GM12873 (cell line): Measurements from ENCODE around the gene PTPA.

ENCODE experiments used
- TF ChIP-seq, protein P1 (sequence below): IDR thresholded peaks from 2 replicates; pipeline ENCODE4 v1.5.1; 2012; ENCODE audit warnings: low read depth, mild to moderate bottlenecking, moderate library complexity, low read length, control low read depth; ENCODE audit not compliant: insufficient read depth; ENCODE audit errors: missing control alignments

Gene PTPA

DNA sequence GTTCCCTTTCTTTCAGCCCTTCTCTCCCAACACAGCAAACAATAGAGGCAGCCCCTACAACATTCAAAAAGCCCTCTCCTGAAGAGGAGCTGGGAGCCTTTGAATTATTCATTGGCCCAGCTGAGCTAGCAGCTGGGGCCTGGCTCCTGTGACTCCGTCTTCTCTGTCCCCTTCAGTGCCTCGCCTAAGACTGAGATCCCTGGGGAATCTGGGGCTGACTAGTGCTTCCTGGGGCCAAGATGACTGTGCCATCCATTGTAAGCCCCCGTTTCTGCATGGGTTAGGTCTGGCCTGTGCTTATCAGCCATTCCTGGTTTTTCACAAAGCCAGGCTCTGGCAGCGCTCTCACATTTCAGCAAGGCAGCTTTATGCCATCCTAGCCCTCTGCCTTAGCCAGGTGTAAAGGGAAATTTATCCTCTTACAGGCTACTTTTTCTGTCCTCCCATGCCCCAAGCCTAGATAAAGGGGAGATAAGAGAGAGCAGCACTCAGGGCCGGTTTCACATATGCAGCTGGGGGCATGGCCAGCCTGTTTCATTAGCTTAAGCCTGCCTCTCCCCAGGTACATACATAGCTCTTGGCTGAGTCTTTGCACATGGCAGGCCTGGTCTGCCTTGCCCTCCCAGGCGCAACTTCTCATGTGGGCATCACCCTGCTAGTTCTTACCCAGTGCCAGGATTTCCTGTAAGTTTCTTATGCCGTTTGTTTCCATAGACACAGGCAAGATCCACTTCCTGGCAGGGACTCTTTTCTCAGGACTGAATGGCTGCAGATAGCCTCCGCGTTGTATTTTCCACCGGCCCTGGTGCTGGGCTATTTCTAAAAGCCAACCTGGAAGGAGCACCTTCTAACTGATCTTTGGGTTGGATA, 15.8 kb downstream of the PTPA start:
- TF ChIP-seq, protein P1, sequence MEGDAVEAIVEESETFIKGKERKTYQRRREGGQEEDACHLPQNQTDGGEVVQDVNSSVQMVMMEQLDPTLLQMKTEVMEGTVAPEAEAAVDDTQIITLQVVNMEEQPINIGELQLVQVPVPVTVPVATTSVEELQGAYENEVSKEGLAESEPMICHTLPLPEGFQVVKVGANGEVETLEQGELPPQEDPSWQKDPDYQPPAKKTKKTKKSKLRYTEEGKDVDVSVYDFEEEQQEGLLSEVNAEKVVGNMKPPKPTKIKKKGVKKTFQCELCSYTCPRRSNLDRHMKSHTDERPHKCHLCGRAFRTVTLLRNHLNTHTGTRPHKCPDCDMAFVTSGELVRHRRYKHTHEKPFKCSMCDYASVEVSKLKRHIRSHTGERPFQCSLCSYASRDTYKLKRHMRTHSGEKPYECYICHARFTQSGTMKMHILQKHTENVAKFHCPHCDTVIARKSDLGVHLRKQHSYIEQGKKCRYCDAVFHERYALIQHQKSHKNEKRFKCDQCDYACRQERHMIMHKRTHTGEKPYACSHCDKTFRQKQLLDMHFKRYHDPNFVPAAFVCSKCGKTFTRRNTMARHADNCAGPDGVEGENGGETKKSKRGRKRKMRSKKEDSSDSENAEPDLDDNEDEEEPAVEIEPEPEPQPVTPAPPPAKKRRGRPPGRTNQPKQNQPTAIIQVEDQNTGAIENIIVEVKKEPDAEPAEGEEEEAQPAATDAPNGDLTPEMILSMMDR: no peak

- TF ChIP-seq, protein P1: no peak
Measured at GRCh38 chr9:129128689-129129088, 17.5 kb downstream of the PTPA start.

DNA sequence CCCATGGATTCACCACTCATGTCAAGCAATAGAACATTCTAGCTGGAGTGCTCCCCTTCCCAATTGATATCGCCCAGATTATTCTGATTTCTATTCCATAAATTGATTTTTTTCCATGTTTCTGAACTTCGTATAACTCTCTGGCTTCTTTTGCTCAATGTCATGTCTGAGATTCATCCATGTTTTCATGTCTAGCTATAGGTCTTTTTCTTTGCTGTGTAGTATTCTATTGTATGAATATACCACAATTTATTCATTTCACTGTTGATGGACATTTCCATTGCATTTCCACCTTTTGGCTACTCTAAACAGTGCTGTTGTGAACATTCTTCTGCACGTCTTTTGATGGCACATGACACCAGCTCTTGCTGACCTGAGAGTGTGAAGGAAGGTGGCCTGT, 19.6 kb downstream of the PTPA start:
- TF ChIP-seq, protein P1: no peak

- TF ChIP-seq, protein P1: peak; percentile 100
Measured at GRCh38 chr9:129131300-129132145, 20.3 kb downstream of the PTPA start.

- TF ChIP-seq, protein P1: no peak
Measured at GRCh38 chr9:129133082-129133481, 21.9 kb downstream of the PTPA start.

- TF ChIP-seq, protein P1: no peak
Measured at GRCh38 chr9:129135476-129135875, 24.3 kb downstream of the PTPA start.

- TF ChIP-seq, protein P1: no peak
Measured at GRCh38 chr9:129136446-129137035, 25.3 kb downstream of the PTPA start.
